H1 (cell line): ENCODE results near the gene KRIT1. TPM values are rescaled to one million over a fixed set of nuclear protein-coding genes. Genes with fewer than 3 reads are reported as not detected.

ENCODE experiments used
- CTCF ChIA-PET: fragments of 300-600 bp; sonication (Branson Sonifier 250); formaldehyde crosslinking; loops from one replicate; lab custom pipeline; 2021; ENCODE audit not compliant: partially characterized antibody; lab: Charles Lee
- POLR2A ChIA-PET: fragments of 300-600 bp; sonication (Branson Sonifier 250); formaldehyde crosslinking; loops from one replicate; lab custom pipeline; 2021; ENCODE audit warnings: inconsistent platforms; ENCODE audit not compliant: partially characterized antibody; lab: Charles Lee
- DNase-seq, 2 experiments: peaks; one replicate each; pipeline versions ENCODE4 v3.0.0 to v3.0.0-alpha.2; 2010 to 2022; ENCODE audit warnings: low spot score in 2 of 2, low read depth in 1 of 2, mixed read lengths in 1 of 2
- FAIRE-seq: peaks from 2 replicates; lab custom pipeline; 2011; peaks lifted over from hg19 to GRCh38; lab: Jason Lieb, UNC
- H2AFZ ChIP-seq: 2 replicates; pipeline ENCODE4 v1.8.1; 2012; ENCODE audit warnings: low read length, inconsistent platforms
- H2AK5ac ChIP-seq: 2 replicates; pipeline ENCODE4 v1.6.1; 2013; ENCODE audit warnings: low read depth, low read length
- H2BK120ac ChIP-seq: replicated peaks from 2 replicates; pipeline ENCODE3; 2013; ENCODE audit warnings: low read depth, low read length, inconsistent platforms
- H2BK12ac ChIP-seq: 2 replicates; pipeline ENCODE4 v1.6.1; 2013; ENCODE audit warnings: low read depth, low read length
- H2BK15ac ChIP-seq: 2 replicates; pipeline ENCODE4 v1.6.1; 2013; ENCODE audit warnings: low read length
- H2BK20ac ChIP-seq: 2 replicates; pipeline ENCODE4 v1.6.1; 2013; ENCODE audit warnings: low read length
- H2BK5ac ChIP-seq: 2 replicates; pipeline ENCODE4 v1.6.1; 2013; ENCODE audit warnings: low read depth, low read length
- H3K14ac ChIP-seq: 2 replicates; pipeline ENCODE4 v1.6.1; 2013; ENCODE audit warnings: inconsistent platforms; ENCODE audit not compliant: insufficient read length
- H3K18ac ChIP-seq: 2 replicates; pipeline ENCODE4 v1.6.1; 2013; ENCODE audit warnings: low read length; ENCODE audit errors: extremely low read depth
- H3K23ac ChIP-seq: 2 replicates; pipeline ENCODE4 v1.6.1; 2013; ENCODE audit warnings: inconsistent platforms; ENCODE audit not compliant: insufficient read length
- H3K23me2 ChIP-seq: 2 replicates; pipeline ENCODE4 v1.6.1; 2013; ENCODE audit warnings: low read depth, low read length
- H3K27ac ChIP-seq: 2 replicates; pipeline ENCODE4 v1.6.1; 2011; ENCODE audit warnings: low read depth, low read length, inconsistent platforms
- H3K27me3 ChIP-seq, 4 experiments: replicated peaks in 1 of 4; 1 replicate in 1 of 4; 2 replicates in 3 of 4; pipeline versions ENCODE4 v1.6.1 to v1.8.1; 2011 to 2013; ENCODE audit warnings: low read length in 3 of 4, mild to moderate bottlenecking in 3 of 4, inconsistent platforms in 2 of 4, mixed read lengths in 2 of 4, moderate library complexity in 1 of 4; ENCODE audit not compliant: control insufficient read depth in 3 of 4, insufficient read depth in 3 of 4; ENCODE audit errors: extremely low read depth in 1 of 4
- H3K36me3 ChIP-seq, 4 experiments: 2 replicates each; pipeline versions ENCODE4 v1.6.1 to v1.8.1; 2011 to 2013; ENCODE audit warnings: mild to moderate bottlenecking in 4 of 4, low read length in 3 of 4, moderate library complexity in 2 of 4, control low read depth in 1 of 4, inconsistent platforms in 1 of 4; ENCODE audit not compliant: insufficient read depth in 4 of 4, control insufficient read depth in 2 of 4
- H3K4ac ChIP-seq: replicated peaks from 2 replicates; pipeline ENCODE3; 2013; ENCODE audit warnings: low read length, low read depth, mixed read lengths, inconsistent platforms; ENCODE audit not compliant: insufficient read length
- H3K4me1 ChIP-seq, 4 experiments: replicated peaks in 1 of 4; 1 replicate in 1 of 4; 2 replicates in 3 of 4; pipeline versions ENCODE4 v1.6.1 to v1.8.1; 2011 to 2013; ENCODE audit warnings: low read length in 3 of 4, inconsistent platforms in 2 of 4, mixed read lengths in 1 of 4; ENCODE audit not compliant: insufficient read depth in 4 of 4, control insufficient read depth in 3 of 4
- H3K4me2 ChIP-seq, 2 experiments: 2 replicates each; pipeline versions ENCODE4 v1.6.1 to v1.8.1; 2011 to 2013; ENCODE audit warnings: low read depth in 2 of 2, low read length in 2 of 2, control low read depth in 1 of 2, inconsistent platforms in 1 of 2, mild to moderate bottlenecking in 1 of 2; ENCODE audit not compliant: insufficient read depth in 1 of 2
- H3K4me3 ChIP-seq, 4 experiments: fragments of 200-600, 300-600 bp in 1 of 4; sonication (generic), shearing (Covaris generic), sonication (Bioruptor Twin) in 1 of 4; 2 replicates each; pipeline versions ENCODE4 v1.5.1 to v1.8.1; 2011 to 2016; ENCODE audit warnings: low read length in 4 of 4, low read depth in 3 of 4, control low read depth in 2 of 4, inconsistent platforms in 2 of 4, mild to moderate bottlenecking in 2 of 4, mixed read lengths in 1 of 4, moderate library complexity in 1 of 4; ENCODE audit not compliant: insufficient read depth in 2 of 4; ENCODE audit errors: extremely low read depth in 1 of 4
- H3K56ac ChIP-seq: replicated peaks from 2 replicates; pipeline ENCODE3; 2013; ENCODE audit warnings: low read depth, mild to moderate bottlenecking, mixed read lengths, low read length, inconsistent platforms; ENCODE audit not compliant: insufficient read length
- H3K79me1 ChIP-seq: 2 replicates; pipeline ENCODE4 v1.6.1; 2013; ENCODE audit warnings: low read depth, low read length, control low read depth
- H3K79me2 ChIP-seq, 2 experiments: 2 replicates each; pipeline versions ENCODE4 v1.6.1 to v1.8.1; 2012 to 2013; ENCODE audit warnings: low read length in 2 of 2, mild to moderate bottlenecking in 2 of 2, inconsistent platforms in 1 of 2; ENCODE audit not compliant: insufficient read depth in 2 of 2, control insufficient read depth in 1 of 2
- H3K9ac ChIP-seq, 4 experiments: replicated peaks in 1 of 4; 1 replicate in 1 of 4; 2 replicates in 3 of 4; pipeline versions ENCODE4 v1.6.1 to v1.8.1; 2011 to 2013; ENCODE audit warnings: low read depth in 3 of 4, low read length in 3 of 4, control low read depth in 2 of 4, mild to moderate bottlenecking in 2 of 4, moderate library complexity in 2 of 4, inconsistent platforms in 1 of 4; ENCODE audit errors: extremely low read depth in 1 of 4
- H3K9me3 ChIP-seq, 2 experiments: 2 replicates each; pipeline versions ENCODE4 v1.6.1 to v1.8.1; 2012 to 2013; ENCODE audit warnings: mild to moderate bottlenecking in 2 of 2, moderate library complexity in 2 of 2, control low read depth in 1 of 2, inconsistent platforms in 1 of 2, low read depth in 1 of 2, low read length in 1 of 2, mixed read lengths in 1 of 2; ENCODE audit not compliant: insufficient read depth in 2 of 2
- H4K20me1 ChIP-seq, 2 experiments: replicated peaks in 1 of 2; 2 replicates each; pipeline versions ENCODE3 to v1.8.1; 2011 to 2013; ENCODE audit warnings: inconsistent platforms in 2 of 2, low read length in 2 of 2, mild to moderate bottlenecking in 1 of 2; ENCODE audit not compliant: insufficient read depth in 2 of 2, control insufficient read depth in 1 of 2
- H4K5ac ChIP-seq: 2 replicates; pipeline ENCODE4 v1.6.1; 2013; ENCODE audit warnings: low read length, low read depth, mixed read lengths, inconsistent platforms; ENCODE audit not compliant: insufficient read length
- H4K8ac ChIP-seq: 2 replicates; pipeline ENCODE4 v1.8.0; 2013; ENCODE audit warnings: mild to moderate bottlenecking, moderate library complexity, low read length, inconsistent platforms; ENCODE audit not compliant: insufficient read depth; ENCODE audit errors: extremely low read depth
- H4K91ac ChIP-seq: replicated peaks from 2 replicates; pipeline ENCODE3; 2013; ENCODE audit warnings: low read length, mixed read lengths, inconsistent platforms; ENCODE audit not compliant: insufficient read length
- BACH1 ChIP-seq: IDR thresholded peaks from 2 replicates; pipeline ENCODE4 v1.6.1; 2012; ENCODE audit warnings: low read length, improper control_type of control experiment
- CEBPB ChIP-seq: IDR thresholded peaks from 2 replicates; pipeline ENCODE4 v1.6.1; 2012; ENCODE audit warnings: low read depth, low read length
- FOSL1 ChIP-seq: IDR thresholded peaks from 2 replicates; pipeline ENCODE4 v1.6.1; 2011; ENCODE audit warnings: mild to moderate bottlenecking, low read depth, low read length, moderate library complexity; ENCODE audit not compliant: insufficient read depth
- GABPA ChIP-seq: IDR thresholded peaks from 2 replicates; pipeline ENCODE4 v1.6.1; 2011; ENCODE audit warnings: mild to moderate bottlenecking, low read length, moderate library complexity, borderline replicate concordance; ENCODE audit not compliant: insufficient read depth
- NANOG ChIP-seq: IDR thresholded peaks from 2 replicates; pipeline ENCODE4 v1.6.1; 2011; ENCODE audit warnings: low read length, low read depth, mild to moderate bottlenecking, inconsistent platforms; ENCODE audit not compliant: insufficient read depth, poor library complexity, severe bottlenecking
- RBBP5 ChIP-seq: IDR thresholded peaks from 2 replicates; pipeline ENCODE4 v1.7.1; 2012; ENCODE audit warnings: low read depth, mild to moderate bottlenecking, inconsistent platforms, low read length, moderate library complexity, borderline replicate concordance
- RFX5 ChIP-seq: IDR thresholded peaks from 2 replicates; pipeline ENCODE4 v1.6.1; 2011; ENCODE audit warnings: low read depth, low read length, improper control_type of control experiment, borderline replicate concordance
- SIN3A ChIP-seq, 2 experiments: IDR thresholded peaks in 1 of 2; conservative IDR thresholded peaks in 1 of 2; 2 replicates each; pipeline ENCODE4 v1.6.1; 2011 to 2012; ENCODE audit warnings: low read length in 2 of 2, improper control_type of control experiment in 1 of 2, low read depth in 1 of 2, mild to moderate bottlenecking in 1 of 2
- SUZ12 ChIP-seq: fragments of 200-600 bp; sonication (generic); IDR thresholded peaks from 2 replicates; pipeline ENCODE4 v1.6.1; 2012; ENCODE audit warnings: mild to moderate bottlenecking, inconsistent platforms, low read length, moderate library complexity, mixed read lengths
- TAF7 ChIP-seq: optimal IDR thresholded peaks from 2 replicates; pipeline ENCODE3; 2011; ENCODE audit warnings: low read depth, mild to moderate bottlenecking, inconsistent platforms, low read length, moderate library complexity, borderline replicate concordance
- TBP ChIP-seq: IDR thresholded peaks from 2 replicates; pipeline ENCODE4 v1.6.1; 2011; ENCODE audit warnings: low read depth, low read length, improper control_type of control experiment
- WGBS, 2 experiments: shearing (Covaris generic) in 1 of 2; methylation state at CpG; one replicate each; pipeline versions ENCODE4 v1.1.6 to v1.1.7; 2013 to 2015; ENCODE audit warnings: low lambda C conversion rate in 2 of 2, mixed read lengths in 2 of 2, inconsistent platforms in 1 of 2, low coverage in 1 of 2, missing lambda C conversion rate in 1 of 2; ENCODE audit not compliant: insufficient replicate concordance in 2 of 2, insufficient coverage in 1 of 2, insufficient read length in 1 of 2; ENCODE audit errors: extremely low coverage in 1 of 2, missing lambda C conversion rate in 1 of 2; 5-methylcytosine and 5-hydroxymethylcytosine counted together
- polyA plus RNA-seq, 7 experiments: library from polyadenylated mRNA; depleted of rRNA in 3 of 7; stranded (reverse) in 5 of 7; unstranded in 2 of 7; fragments of >200 nt in 5 of 7; fragments of 200-250 nt in 2 of 7; gene quantifications; 1 replicate in 5 of 7; 2 replicates in 1 of 7; 4 replicates in 1 of 7; pipeline versions ENCODE4 v1.2.1 to v1.2.3, GENCODE V29; 2011 to 2013; ENCODE audit warnings: missing spikeins in 2 of 7, mixed read lengths in 2 of 7
- total RNA-seq: library from RNA; stranded (reverse); fragmentation: NEBNext Ultra II Directional; extraction: Animal tissue kit (Norgen Biotek cat#: 25700); gene quantifications from 2 replicates; pipeline ENCODE4 v1.2.1, GENCODE V29; 2021
- TF ChIP-seq, protein P1 (sequence below): IDR thresholded peaks from 2 replicates; pipeline ENCODE4 v1.6.1; 2011; ENCODE audit warnings: low read length, improper control_type of control experiment

The KRIT1 gene
- total and polyA plus RNA-seq, 2 of the 8 experiments (the other 6 are each of a cell fraction or from before 2014, with no cell fraction given) = 14.3 to 28.8 TPM

GRCh38 chr7:92230547-92230946 lies 15.2 kb downstream of the KRIT1 start:
- Histone ChIP-seq H3K27ac (no peak overlapping the region), H3K27me3 (no peaks in the 10 kb centered on the region), H3K14ac (no peak overlapping the region), H3K4ac (no peak overlapping the region), H2BK5ac (no peak overlapping the region), H4K20me1 (no peaks in the 10 kb centered on the region), H2AFZ (no peak overlapping the region), H3K4me1 (no peaks in the 10 kb centered on the region), H3K4me2 (no peak overlapping the region), H4K5ac (no peak overlapping the region), H3K18ac (no peak overlapping the region), H3K56ac (no peak overlapping the region), H2BK20ac (no peak overlapping the region), H3K23ac (no peak overlapping the region), H4K91ac (no peak overlapping the region), H3K23me2 (no peaks in the 10 kb centered on the region), H3K9me3 (peaks cover 0 to 2% of the 10 kb centered on the region in 2 experiments; a peak in 1 of 4 replicates), H3K4me3 (no peak overlapping the region), H2AK5ac (no peak overlapping the region), H4K8ac (no peak overlapping the region), H2BK15ac (no peak overlapping the region), H3K36me3 (peaks cover 0 to 35% (median 21%) of the 10 kb centered on the region in 4 experiments; a peak in 7 of 8 replicates), H2BK120ac (no peak overlapping the region), H2BK12ac (no peak overlapping the region), H3K9ac (no peak overlapping the region), H3K79me1 (no peaks in the 10 kb centered on the region), H3K79me2 (no peaks in the 10 kb centered on the region)
- WGBS, 2 experiments = 88 to 100% methylated on average over 2 of the region's 2 CpGs
- CTCF ChIA-PET = interaction anchor here (0.7 to 1.1 kb wide), 3 partner anchors 15 to 173 kb away, joined by 3 to 4 read pairs (median 4); partner anchors contain the start of genes ANKIB1 and KRIT1
- no peak for DNase-seq
- no peak for FAIRE-seq
- POLR2A ChIA-PET = no interaction called here
- no peak for TF ChIP-seq TBP
- no peak for TF ChIP-seq CEBPB
- TF ChIP-seq BACH1 = no peak
- no peak for TF ChIP-seq TAF7
- TF ChIP-seq GABPA = no peak
- TF ChIP-seq RBBP5 = no peak
- no peak for TF ChIP-seq SIN3A (conservative IDR thresholded peaks at IDR 0.05 in 1 of 2, IDR thresholded peaks at IDR 0.05 in 1 of 2; ENCODE audit: low read depth in 1 of 2, low read length in 2 of 2)
- no peak for TF ChIP-seq RFX5
- TF ChIP-seq FOSL1 = no peak
- TF ChIP-seq NANOG = no peak
- TF ChIP-seq SUZ12 = no peak
- TF ChIP-seq, protein P1, sequence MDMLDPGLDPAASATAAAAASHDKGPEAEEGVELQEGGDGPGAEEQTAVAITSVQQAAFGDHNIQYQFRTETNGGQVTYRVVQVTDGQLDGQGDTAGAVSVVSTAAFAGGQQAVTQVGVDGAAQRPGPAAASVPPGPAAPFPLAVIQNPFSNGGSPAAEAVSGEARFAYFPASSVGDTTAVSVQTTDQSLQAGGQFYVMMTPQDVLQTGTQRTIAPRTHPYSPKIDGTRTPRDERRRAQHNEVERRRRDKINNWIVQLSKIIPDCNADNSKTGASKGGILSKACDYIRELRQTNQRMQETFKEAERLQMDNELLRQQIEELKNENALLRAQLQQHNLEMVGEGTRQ = no peak
